Astrocyte (in vitro differentiated cells and primary cell): ENCODE measurements around the gene ZNF382.

Source experiments
- CTCF ChIP-seq: IDR thresholded peaks from 2 replicates; pipeline ENCODE4 v1.5.1; 2011; ENCODE audit warnings: low read depth, mild to moderate bottlenecking, inconsistent platforms, low read length, moderate library complexity; ENCODE audit not compliant: insufficient read depth
- EZH2 ChIP-seq: IDR thresholded peaks from 2 replicates; pipeline ENCODE4 v1.6.1; 2012; ENCODE audit warnings: mild to moderate bottlenecking, low read length, inconsistent platforms; ENCODE audit not compliant: insufficient read depth

- no peak for TF ChIP-seq CTCF
- TF ChIP-seq EZH2, result no peak
Measured at GRCh38 chr19:36574741-36575140, 30.4 kb upstream of the ZNF382 start.
